ENCODE measurements around the gene PGP. TPM values are rescaled to one million over a fixed set of nuclear protein-coding genes. Genes with fewer than 3 reads are reported as not detected.

PGP gene
- total and polyA plus RNA-seq, 7 experiments from 2014 or later: 6.0 to 26.5 (median 12.9) TPM

GRCh38 chr16:2190002-2190658 lies 24.5 kb downstream of the PGP start:
- H3K36me3 Mint-ChIP-seq: no peaks in the 10 kb centered on the region
- H3K4me3 Mint-ChIP-seq: no peak overlapping the region
- Histone ChIP-seq H3K9me3 (ENCODE audit: control insufficient read depth in 2 of 3, low read length in 3 of 3) (no peaks in the 10 kb centered on the region), H3K36me3 (ENCODE audit: control insufficient read depth in 2 of 3, insufficient read depth in 3 of 3, low read length in 3 of 3) (no peaks in the 10 kb centered on the region), H3K4me3 (ENCODE audit: low read length) (no peak overlapping the region), H3K27ac (ENCODE audit: low read depth, low read length) (no peak overlapping the region), H3K4me1 (ENCODE audit: control insufficient read depth in 2 of 2, insufficient read depth in 2 of 2, low read length in 2 of 2) (peaks cover 0 to 2% of the 10 kb centered on the region in 2 donors), H3K27me3 (ENCODE audit: control insufficient read depth in 2 of 2, insufficient read depth in 2 of 2, low read length in 2 of 2) (no peaks in the 10 kb centered on the region)
- intact Hi-C loops (cut with micrococcal nuclease): no loop called here
- peaks cover 0 to 11% (median 5%) of the 10 kb centered on the region in 5 donors for H3K27me3 Mint-ChIP-seq
- H3K27ac Mint-ChIP-seq: no peak overlapping the region
- H3K9me3 Mint-ChIP-seq: no peaks in the 10 kb centered on the region
- no peak for DNase-seq
- CTCF ChIA-PET: no interaction called here
- POLR2A ChIA-PET: no interaction called here
- no peak for ATAC-seq
- peaks cover 0 to 6% (median 4%) of the 10 kb centered on the region in 7 donors for H3K4me1 Mint-ChIP-seq

GRCh38 chr16:2189252-2189893 lies 25.3 kb downstream of the PGP start:
- no peak overlapping the region for H3K4me3 Mint-ChIP-seq

GRCh38 chr16:2188395-2188794 lies 26.2 kb downstream of the PGP start:
- H3K27ac Mint-ChIP-seq: no peak overlapping the region
- no peaks in the 10 kb centered on the region for H3K9me3 Mint-ChIP-seq
- no peak for ATAC-seq
- H3K27me3 Mint-ChIP-seq: no peaks in the 10 kb centered on the region
- no peak for DNase-seq
- Histone ChIP-seq H3K4me1 (ENCODE audit: control insufficient read depth in 2 of 2, insufficient read depth in 2 of 2, low read length in 2 of 2) (no peaks in the 10 kb centered on the region), H3K4me3 (ENCODE audit: low read length) (no peak overlapping the region), H3K36me3 (ENCODE audit: control insufficient read depth in 2 of 3, insufficient read depth in 3 of 3, low read length in 3 of 3) (no peaks in the 10 kb centered on the region), H3K27ac (ENCODE audit: low read depth, low read length) (no peak overlapping the region), H3K27me3 (ENCODE audit: control insufficient read depth in 2 of 2, insufficient read depth in 2 of 2, low read length in 2 of 2) (no peaks in the 10 kb centered on the region), H3K9me3 (ENCODE audit: control insufficient read depth in 2 of 3, low read length in 3 of 3) (no peaks in the 10 kb centered on the region)
- H3K4me1 Mint-ChIP-seq: no peaks in the 10 kb centered on the region
- H3K4me3 Mint-ChIP-seq: no peak overlapping the region
- intact Hi-C loops (cut with micrococcal nuclease): no loop called here
- H3K36me3 Mint-ChIP-seq: no peaks in the 10 kb centered on the region
- POLR2A ChIA-PET: no interaction called here
- CTCF ChIA-PET: no interaction called here

More at GRCh38 chr16:2189252-2189893, 25.3 kb downstream of the PGP start:
- ATAC-seq (no peak), DNase-seq (no peak)
- no peaks in the 10 kb centered on the region for H3K9me3 ChIP-seq (ENCODE audit: control insufficient read depth in 2 of 3, low read length in 3 of 3)
- CTCF ChIA-PET: no interaction called here
- no peaks in the 10 kb centered on the region for H3K9me3 Mint-ChIP-seq
- H3K27ac ChIP-seq (ENCODE audit: low read depth, low read length): no peak overlapping the region
- H3K27me3 Mint-ChIP-seq: peaks cover 0 to 3% (median 0%) of the 10 kb centered on the region in 5 donors
- no peaks in the 10 kb centered on the region for H3K36me3 Mint-ChIP-seq
- H3K27ac Mint-ChIP-seq: no peak overlapping the region
- POLR2A ChIA-PET: no interaction called here
- H3K4me1 ChIP-seq (ENCODE audit: control insufficient read depth in 2 of 2, insufficient read depth in 2 of 2, low read length in 2 of 2): no peaks in the 10 kb centered on the region
- intact Hi-C loops (cut with micrococcal nuclease): no loop called here
- H3K4me3 ChIP-seq (ENCODE audit: low read length): no peak overlapping the region
- no peaks in the 10 kb centered on the region for H3K27me3 ChIP-seq (ENCODE audit: control insufficient read depth in 2 of 2, insufficient read depth in 2 of 2, low read length in 2 of 2)
- H3K36me3 ChIP-seq (ENCODE audit: control insufficient read depth in 2 of 3, insufficient read depth in 3 of 3, low read length in 3 of 3): no peaks in the 10 kb centered on the region
- no peaks in the 10 kb centered on the region for H3K4me1 Mint-ChIP-seq

GRCh38 chr16:2187212-2187611 lies 27.4 kb downstream of the PGP start:
- Mint-ChIP-seq H3K36me3 (no peaks in the 10 kb centered on the region), H3K27ac (no peak overlapping the region), H3K4me3 (no peak overlapping the region), H3K27me3 (no peaks in the 10 kb centered on the region), H3K4me1 (peaks cover 0 to 2% (median 0%) of the 10 kb centered on the region in 7 donors), H3K9me3 (peaks cover 0 to under 1% (median 0%) of the 10 kb centered on the region in 11 donors)
- no peaks in the 10 kb centered on the region for H3K27me3 ChIP-seq (ENCODE audit: control insufficient read depth in 2 of 2, insufficient read depth in 2 of 2, low read length in 2 of 2)
- POLR2A ChIA-PET: no interaction called here
- CTCF ChIA-PET: interaction anchor here (0.7 kb wide), 1 partner anchor 21 kb away, joined by 3 read pairs; no protein-coding TSS in a partner anchor
- H3K36me3 ChIP-seq (ENCODE audit: control insufficient read depth in 2 of 3, insufficient read depth in 3 of 3, low read length in 3 of 3): no peaks in the 10 kb centered on the region
- ATAC-seq: no peak
- H3K9me3 ChIP-seq (ENCODE audit: control insufficient read depth in 2 of 3, low read length in 3 of 3): no peaks in the 10 kb centered on the region
- no peak overlapping the region for H3K4me3 ChIP-seq (ENCODE audit: low read length)
- H3K4me1 ChIP-seq (ENCODE audit: control insufficient read depth in 2 of 2, insufficient read depth in 2 of 2, low read length in 2 of 2): no peaks in the 10 kb centered on the region
- intact Hi-C loops (cut with micrococcal nuclease): no loop called here
- no peak overlapping the region for H3K27ac ChIP-seq (ENCODE audit: low read depth, low read length)
- DNase-seq: no peak

GRCh38 chr16:2186505-2186904 lies 28.1 kb downstream of the PGP start:
- ATAC-seq (no peak), DNase-seq (no peak)
- no peaks in the 10 kb centered on the region for H3K36me3 Mint-ChIP-seq
- no peak overlapping the region for H3K4me3 Mint-ChIP-seq
- Histone ChIP-seq H3K4me1 (ENCODE audit: control insufficient read depth in 2 of 2, insufficient read depth in 2 of 2, low read length in 2 of 2) (no peaks in the 10 kb centered on the region), H3K27me3 (ENCODE audit: control insufficient read depth in 2 of 2, insufficient read depth in 2 of 2, low read length in 2 of 2) (no peaks in the 10 kb centered on the region), H3K27ac (ENCODE audit: low read depth, low read length) (no peak overlapping the region), H3K36me3 (ENCODE audit: control insufficient read depth in 2 of 3, insufficient read depth in 3 of 3, low read length in 3 of 3) (no peaks in the 10 kb centered on the region), H3K4me3 (ENCODE audit: low read length) (no peak overlapping the region), H3K9me3 (ENCODE audit: control insufficient read depth in 2 of 3, low read length in 3 of 3) (no peaks in the 10 kb centered on the region)
- no peaks in the 10 kb centered on the region for H3K27me3 Mint-ChIP-seq
- intact Hi-C loops (cut with micrococcal nuclease): no loop called here
- CTCF ChIA-PET: no interaction called here
- peaks cover 0 to 2% (median 0%) of the 10 kb centered on the region in 7 donors for H3K4me1 Mint-ChIP-seq
- POLR2A ChIA-PET: no interaction called here
- H3K27ac Mint-ChIP-seq: no peak overlapping the region
- peaks cover 0 to 2% (median 0%) of the 10 kb centered on the region in 11 donors for H3K9me3 Mint-ChIP-seq

GRCh38 chr16:2186064-2186463 lies 28.6 kb downstream of the PGP start:
- peaks cover 0 to 2% (median 0%) of the 10 kb centered on the region in 7 donors for H3K4me1 Mint-ChIP-seq
- peaks cover 0 to 2% (median 0%) of the 10 kb centered on the region in 11 donors for H3K9me3 Mint-ChIP-seq
- no peak overlapping the region for H3K27ac Mint-ChIP-seq
- Histone ChIP-seq H3K4me1 (ENCODE audit: control insufficient read depth in 2 of 2, insufficient read depth in 2 of 2, low read length in 2 of 2) (no peaks in the 10 kb centered on the region), H3K36me3 (ENCODE audit: control insufficient read depth in 2 of 3, insufficient read depth in 3 of 3, low read length in 3 of 3) (no peaks in the 10 kb centered on the region), H3K9me3 (ENCODE audit: control insufficient read depth in 2 of 3, low read length in 3 of 3) (no peaks in the 10 kb centered on the region), H3K4me3 (ENCODE audit: low read length) (no peak overlapping the region), H3K27me3 (ENCODE audit: control insufficient read depth in 2 of 2, insufficient read depth in 2 of 2, low read length in 2 of 2) (no peaks in the 10 kb centered on the region), H3K27ac (ENCODE audit: low read depth, low read length) (no peak overlapping the region)
- H3K36me3 Mint-ChIP-seq: no peaks in the 10 kb centered on the region
- no peak overlapping the region for H3K4me3 Mint-ChIP-seq
- DNase-seq (no peak), ATAC-seq (no peak)
- intact Hi-C loops (cut with micrococcal nuclease): no loop called here
- ChIA-PET CTCF (no interaction called here), POLR2A (no interaction called here)
- no peaks in the 10 kb centered on the region for H3K27me3 Mint-ChIP-seq

- H3K36me3 ChIP-seq (ENCODE audit: control insufficient read depth in 2 of 3, insufficient read depth in 3 of 3, low read length in 3 of 3): no peaks in the 10 kb centered on the region
- CTCF ChIA-PET: interaction anchor here (0.6 kb wide), 1 partner anchor 10 kb away, joined by 3 read pairs; no protein-coding TSS in a partner anchor
- ATAC-seq (no peak), DNase-seq (no peak)
- H3K36me3 Mint-ChIP-seq: no peaks in the 10 kb centered on the region
- H3K4me3 ChIP-seq (ENCODE audit: low read length): no peak overlapping the region
- peaks cover 0 to 2% (median 0%) of the 10 kb centered on the region in 11 donors for H3K9me3 Mint-ChIP-seq
- H3K27ac ChIP-seq (ENCODE audit: low read depth, low read length): no peak overlapping the region
- no peak overlapping the region for H3K27ac Mint-ChIP-seq
- POLR2A ChIA-PET: no interaction called here
- H3K27me3 Mint-ChIP-seq: no peaks in the 10 kb centered on the region
- H3K9me3 ChIP-seq (ENCODE audit: control insufficient read depth in 2 of 3, low read length in 3 of 3): no peaks in the 10 kb centered on the region
- H3K4me1 Mint-ChIP-seq: peaks cover 0 to 2% (median 0%) of the 10 kb centered on the region in 7 donors
- no peaks in the 10 kb centered on the region for H3K4me1 ChIP-seq (ENCODE audit: control insufficient read depth in 2 of 2, insufficient read depth in 2 of 2, low read length in 2 of 2)
- H3K27me3 ChIP-seq (ENCODE audit: control insufficient read depth in 2 of 2, insufficient read depth in 2 of 2, low read length in 2 of 2): no peaks in the 10 kb centered on the region
- H3K4me3 Mint-ChIP-seq: no peak overlapping the region
- intact Hi-C loops (cut with micrococcal nuclease): no loop called here
Observed at GRCh38 chr16:2184962-2185361, 29.7 kb downstream of the PGP start.

Data from naive thymus-derived CD4-positive, alpha-beta T cell (primary cell).